HG02943 (cell line): ENCODE data around the gene HELB.

Experiments
- ATAC-seq: cut with Tn5 transposase; IDR thresholded peaks from one replicate; pipeline ENCODE4 v1.9.1; 2021; ENCODE audit warnings: mild to moderate bottlenecking, low read depth, moderate library complexity; ENCODE audit not compliant: unreplicated experiment

The HELB gene

DNA sequence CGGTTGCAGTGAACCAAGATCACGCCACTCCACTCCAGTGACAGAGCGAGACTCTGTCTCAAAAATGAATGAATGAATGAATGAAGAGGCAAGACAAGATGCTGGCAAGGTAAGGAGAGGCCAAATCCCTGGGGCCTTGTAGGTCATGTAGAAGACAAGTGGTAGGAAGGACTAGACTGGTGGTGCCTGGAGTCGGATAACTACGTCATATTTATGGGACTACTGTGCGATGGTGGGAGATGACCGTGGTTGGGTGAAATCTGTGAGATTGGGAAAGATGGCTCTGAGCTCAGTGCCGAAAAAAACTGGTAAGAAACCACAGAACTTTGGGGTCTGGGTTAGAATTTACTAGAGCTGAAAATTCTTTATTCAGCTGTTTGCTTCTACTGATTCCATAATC, 50.6 kb downstream of the HELB start:
- no peak for ATAC-seq

DNA sequence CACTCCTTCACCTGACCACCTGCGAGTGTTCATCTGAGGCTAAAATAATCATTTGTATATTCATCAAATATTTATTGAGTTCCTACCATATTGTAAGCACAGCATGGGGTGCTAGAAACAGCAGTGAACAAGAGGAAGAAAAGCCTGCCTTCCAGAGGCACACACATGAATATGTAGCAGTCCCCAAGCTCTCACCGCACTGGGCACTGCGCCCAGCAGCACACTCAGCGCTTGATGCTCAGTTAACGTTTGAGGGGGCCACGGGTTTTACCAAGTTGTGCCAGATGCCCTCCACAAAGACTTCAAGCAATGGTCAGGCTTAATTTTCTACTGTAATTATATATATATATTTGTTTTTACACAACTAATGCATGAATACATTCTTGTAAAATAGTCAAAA, 52.0 kb downstream of the HELB start:
- no peak for ATAC-seq

DNA sequence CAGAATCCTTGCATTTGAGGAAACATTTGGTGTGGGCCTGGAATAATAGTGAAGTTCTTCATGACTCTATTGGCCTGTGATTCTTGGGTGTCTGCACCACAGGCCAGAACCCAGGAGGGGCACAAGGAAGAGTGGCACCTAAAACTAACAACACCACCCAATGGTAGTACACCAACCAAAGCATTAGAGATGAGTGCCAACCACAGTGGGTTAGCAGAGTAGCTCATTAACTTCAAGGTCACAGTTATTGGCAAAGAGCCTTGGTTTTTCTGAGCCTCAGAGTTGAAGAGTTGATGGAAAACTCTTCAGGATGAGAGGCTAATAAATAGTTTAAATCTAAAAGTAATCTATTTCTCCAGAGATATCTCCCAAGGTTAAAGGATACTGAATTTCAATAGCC, 57.0 kb downstream of the HELB start:
- ATAC-seq = no peak

DNA sequence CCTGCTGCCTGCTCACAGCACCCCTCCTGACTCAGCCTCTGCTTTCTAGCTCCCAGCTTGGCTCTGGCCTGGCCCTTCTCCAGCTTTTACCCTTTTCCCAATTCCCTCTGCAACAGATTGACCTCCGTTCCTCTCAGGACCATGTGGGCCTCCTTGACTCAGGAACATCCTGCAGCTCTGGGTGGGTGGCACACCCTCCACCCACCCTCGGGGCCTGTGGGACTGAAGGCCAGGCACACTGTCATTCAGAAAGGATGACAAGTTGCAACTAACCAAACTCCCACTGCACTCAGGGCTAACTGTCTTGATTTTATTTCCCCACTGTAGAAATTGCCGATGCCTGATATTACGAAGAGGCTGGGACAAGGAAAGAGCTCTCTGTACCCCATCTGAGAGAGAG, 59.4 kb downstream of the HELB start:
- no peak for ATAC-seq

DNA sequence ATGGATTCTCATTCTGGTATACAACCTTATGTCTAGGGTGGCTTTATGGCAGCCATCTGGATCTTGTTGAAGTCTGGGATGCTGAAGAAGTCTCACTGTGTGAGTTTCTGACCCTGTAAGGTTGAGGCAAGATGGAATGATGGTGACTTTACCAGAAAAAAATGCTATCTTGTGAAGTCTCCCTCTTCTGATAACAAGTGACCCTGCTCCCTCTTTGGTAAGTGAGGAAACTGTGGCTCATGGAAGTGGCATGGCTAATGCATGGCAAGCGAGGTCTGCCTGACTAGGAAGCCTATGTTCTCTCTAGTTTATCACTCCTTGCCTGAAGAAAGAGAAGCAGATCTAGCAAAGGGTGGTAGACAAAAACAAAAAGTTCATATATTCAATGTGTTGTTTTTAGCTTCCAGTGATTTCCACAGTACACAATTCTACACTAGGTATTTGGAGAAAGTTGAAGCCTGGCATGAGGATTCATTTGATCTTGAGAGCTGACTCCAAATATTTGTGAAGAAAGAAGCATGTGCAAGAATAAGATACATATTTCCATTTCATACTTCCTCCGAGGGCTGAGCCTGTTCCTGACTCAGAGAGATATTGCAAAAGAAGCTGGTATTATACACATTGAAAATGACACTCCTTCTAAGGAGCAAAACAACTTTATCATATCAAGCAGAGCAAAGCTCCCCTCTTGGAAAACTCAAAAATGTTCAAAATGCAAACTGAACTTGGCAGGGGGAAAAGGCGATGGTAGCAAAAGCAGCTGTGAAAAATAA, 63.6 kb downstream of the HELB start:
- no peak for ATAC-seq

DNA sequence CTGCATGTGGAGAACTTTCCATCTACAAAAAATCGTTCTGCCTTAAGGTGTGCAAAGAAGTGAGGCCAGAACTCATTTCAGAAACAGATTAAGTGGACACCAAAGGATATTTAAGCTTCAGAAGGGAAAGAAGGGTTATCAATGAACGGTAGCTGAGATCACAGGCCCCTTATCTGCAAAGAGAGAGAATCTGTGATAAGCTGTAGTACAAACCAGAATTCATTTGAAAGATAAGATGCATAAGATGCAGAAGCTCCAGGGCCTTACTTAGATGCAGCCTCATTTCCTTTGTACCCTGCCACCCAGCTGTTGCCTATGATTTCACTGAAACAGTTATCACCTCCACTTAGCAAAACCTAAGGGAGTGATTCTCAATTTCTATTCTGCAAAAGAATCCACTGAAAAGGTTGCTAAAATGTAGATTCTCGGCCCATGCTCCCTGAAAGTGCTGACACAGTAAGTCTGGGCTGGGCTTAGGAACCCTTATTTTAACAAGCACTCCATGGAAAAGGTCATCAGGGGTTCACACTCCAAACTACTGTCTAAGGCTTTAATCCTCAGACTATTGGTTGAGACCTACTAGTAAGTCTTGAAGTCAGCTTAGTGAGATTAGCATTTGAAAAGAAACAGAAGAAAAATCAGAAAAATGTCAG, 64.8 kb downstream of the HELB start:
- no peak for ATAC-seq

DNA sequence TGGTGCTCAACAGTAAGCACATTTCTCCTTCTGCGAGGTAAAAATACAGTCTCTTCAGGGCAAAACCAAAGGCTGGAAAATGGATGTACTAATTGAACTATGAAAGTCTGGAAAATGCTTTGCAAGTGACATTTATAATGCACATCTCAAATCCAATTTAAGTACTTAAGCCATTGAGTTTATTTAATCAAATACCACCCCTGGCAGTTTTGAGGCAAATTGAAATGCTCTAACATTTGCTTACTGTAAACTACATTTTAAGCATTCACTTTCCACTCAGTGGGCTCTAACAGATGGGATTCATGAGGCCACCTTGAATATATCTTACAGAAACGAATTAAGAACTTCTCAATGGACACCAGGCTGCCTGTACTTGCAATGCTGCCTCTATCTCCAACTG, 69.7 kb downstream of the HELB start:
- no peak for ATAC-seq

DNA sequence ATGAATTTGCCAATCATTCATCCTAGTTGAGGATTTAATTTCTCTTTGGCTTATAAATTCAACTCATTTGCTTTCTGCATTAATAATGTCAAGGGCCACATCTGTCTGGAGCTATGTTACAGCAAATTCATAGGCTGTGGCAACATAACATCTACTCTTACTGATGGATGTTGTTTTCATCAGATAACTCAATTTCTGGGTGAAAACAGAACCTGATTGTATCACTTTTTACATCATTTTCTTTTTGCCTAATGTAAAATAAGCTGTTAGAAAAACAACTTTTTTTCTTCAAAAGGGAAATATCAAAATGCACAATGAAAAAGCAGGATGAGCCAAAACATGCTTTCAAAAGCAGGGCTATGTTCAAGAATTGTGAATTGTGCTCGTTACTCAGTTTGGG, 73.3 kb downstream of the HELB start:
- no peak for ATAC-seq

DNA sequence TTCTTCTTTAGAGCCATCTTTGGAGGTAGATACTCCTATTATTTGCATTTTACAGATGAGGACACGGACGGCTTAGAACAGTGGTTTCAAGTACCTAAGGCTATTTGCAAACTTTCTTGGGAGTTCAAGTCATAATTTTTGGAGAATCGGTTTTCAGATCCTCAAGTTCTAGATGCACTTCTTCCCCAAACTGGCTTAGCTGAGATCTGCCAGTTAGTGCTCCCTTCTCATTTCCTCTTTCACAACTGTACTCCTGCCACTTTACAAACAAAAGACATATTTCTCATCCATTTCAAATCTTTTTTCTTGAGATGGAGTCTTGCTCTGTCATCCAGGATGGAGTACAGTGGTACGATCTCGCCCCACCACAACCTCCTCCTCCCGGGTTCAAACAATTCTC, 77.3 kb downstream of the HELB start:
- ATAC-seq = no peak

DNA sequence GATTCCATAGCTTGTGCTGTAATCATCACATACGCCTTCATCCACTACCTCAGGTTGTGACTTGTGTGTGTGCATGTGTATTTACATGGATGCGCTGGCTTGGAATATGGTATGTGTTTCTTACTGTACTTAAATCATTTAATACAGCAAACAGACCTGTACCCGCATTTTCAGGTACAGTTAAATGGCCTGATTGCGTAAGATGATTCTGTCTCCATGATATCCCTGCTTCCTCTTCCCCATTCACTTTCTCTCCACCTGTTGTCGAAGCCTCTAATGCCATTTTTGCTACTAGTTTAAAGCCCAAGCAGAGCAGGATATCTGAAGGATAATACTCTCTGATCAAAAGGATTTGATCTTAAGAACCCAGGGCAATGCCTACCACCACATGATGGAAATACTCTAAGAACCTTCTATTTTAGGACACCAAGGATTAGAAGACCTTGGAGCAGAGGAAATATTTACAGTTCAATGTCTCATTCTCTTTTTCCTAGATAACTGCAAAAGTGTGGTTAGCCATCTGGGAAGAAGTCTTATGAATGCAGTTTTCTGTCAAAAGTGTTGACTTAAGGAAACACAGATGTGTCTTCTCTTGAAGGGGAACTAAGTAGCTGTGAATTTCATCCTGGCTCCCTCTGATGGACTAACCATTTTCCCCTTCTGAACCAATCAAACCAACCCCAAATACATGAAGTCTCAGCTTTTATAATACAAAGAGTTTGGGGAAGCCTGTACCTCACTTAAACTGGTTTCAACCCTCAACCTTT, 78.7 kb downstream of the HELB start:
- ATAC-seq = no peak

DNA sequence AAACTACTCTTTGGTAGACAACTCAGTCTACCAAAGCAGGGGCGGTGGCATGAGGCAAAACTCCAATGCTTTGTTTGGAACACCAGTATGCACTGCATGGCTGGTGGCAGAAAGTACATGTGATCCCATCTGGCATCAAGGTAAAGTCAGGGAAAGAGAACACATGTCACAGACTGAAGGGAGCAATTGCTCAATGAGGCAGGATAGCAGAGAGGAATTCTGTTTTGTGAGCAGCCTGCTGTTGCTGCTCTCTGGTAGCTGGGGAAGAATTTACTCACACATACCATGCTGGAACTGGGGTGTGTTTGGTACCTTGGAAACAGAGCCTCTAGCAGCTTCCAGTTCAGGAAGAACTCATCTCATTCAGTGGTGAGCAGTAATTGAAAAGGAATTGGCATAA, 84.8 kb downstream of the HELB start:
- no peak for ATAC-seq
